Cardiac fibroblast (primary cell): ENCODE data around the gene DDX49.

Experiments
- DNase-seq, 2 donors: peaks; one replicate each; pipeline versions ENCODE4 v3.0.0 to v3.0.0-alpha.2; 2010; ENCODE audit warnings: low read depth in 2 of 2
- H3K4me3 ChIP-seq, 2 donors: replicated peaks in 1 of 2; 1 replicate in 1 of 2; 2 replicates in 1 of 2; pipeline ENCODE4 v1.5.1; 2011; ENCODE audit warnings: low read depth in 2 of 2, low read length in 2 of 2, mild to moderate bottlenecking in 2 of 2, moderate library complexity in 1 of 2
- CTCF ChIP-seq: IDR thresholded peaks from one replicate; pipeline ENCODE4 v1.5.1; 2011; ENCODE audit warnings: low read depth, mild to moderate bottlenecking, low read length, inconsistent platforms

DDX49 gene

DNA sequence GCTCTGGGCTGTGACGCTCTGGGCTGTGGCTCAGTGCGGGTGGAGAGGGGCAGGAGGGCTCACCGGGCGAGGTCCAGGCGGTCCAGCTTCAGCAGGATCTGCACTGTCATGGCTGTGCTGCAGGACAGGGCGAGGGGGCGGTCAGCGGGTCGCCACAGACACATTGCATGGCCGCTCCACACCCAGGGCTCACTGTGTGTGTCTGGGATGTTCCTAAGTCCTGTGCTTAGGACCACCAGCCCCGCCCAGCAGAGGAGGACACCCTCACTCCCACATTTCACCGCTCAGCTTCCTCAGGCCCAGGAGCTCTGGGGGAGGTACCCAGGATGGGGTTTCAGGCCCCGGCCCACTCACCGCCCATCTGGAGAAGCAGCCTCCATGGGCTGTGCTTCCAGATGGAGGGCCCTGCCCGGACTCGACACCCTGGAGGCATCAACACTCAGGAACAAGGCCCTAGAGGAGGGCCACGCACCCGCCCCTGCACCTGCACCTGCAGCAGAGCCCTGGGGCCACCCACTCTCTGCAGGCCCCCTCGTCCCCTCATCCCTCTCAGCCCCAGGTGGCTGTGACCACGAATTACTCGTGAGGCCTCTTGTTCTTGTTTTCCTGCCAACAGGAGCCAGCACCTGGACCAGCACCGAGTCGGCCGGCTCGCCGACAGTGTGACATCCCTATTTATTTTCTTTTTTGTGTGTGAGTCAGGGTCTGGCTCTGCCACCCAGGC is 13.8 kb upstream of the DDX49 start:
- no peak for TF ChIP-seq CTCF
- H3K4me3 ChIP-seq = no peak overlapping the region
- DNase-seq = no peak

- no peak for DNase-seq
- no peak overlapping the region for H3K4me3 ChIP-seq
- TF ChIP-seq CTCF = no peak
Observed at GRCh38 chr19:18906605-18907519, 12.7 kb upstream of the DDX49 start.

DNA sequence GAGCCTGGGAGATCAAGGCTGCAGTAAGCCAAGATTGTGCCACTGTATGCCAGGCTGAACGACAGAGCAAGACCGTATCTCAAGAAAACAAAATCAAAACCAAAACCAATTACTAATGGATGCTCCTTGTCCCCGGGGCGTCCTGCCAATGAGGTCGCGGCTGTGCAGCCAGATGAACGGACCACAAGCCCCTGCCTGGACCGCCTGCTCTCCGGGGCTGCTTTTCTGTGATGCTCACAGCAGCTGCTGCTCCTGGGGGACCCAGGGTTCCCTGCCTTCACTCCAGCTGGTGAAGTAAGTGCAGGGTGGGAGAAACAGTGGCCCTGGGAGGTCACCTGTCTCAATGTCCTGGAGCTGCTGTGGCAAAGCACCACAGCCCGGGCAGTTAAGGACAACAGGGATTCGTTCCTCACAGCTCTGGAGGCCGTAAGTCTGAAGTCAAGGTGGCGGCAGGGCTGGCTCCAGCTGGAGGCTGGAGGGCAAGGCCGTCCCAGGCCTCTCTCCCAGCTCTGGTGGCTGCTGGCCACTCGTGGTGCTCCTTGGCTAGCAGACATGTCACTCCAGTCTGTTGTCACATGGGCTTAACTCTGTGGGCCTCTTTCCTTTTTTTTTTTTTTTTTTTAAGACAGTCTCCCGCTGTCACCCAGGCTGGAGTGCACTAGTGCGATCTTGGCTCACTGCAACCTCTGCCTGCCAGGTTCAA is 10.4 kb upstream of the DDX49 start:
- DNase-seq = no peak
- no peak for TF ChIP-seq CTCF
- no peak overlapping the region for H3K4me3 ChIP-seq

DNA sequence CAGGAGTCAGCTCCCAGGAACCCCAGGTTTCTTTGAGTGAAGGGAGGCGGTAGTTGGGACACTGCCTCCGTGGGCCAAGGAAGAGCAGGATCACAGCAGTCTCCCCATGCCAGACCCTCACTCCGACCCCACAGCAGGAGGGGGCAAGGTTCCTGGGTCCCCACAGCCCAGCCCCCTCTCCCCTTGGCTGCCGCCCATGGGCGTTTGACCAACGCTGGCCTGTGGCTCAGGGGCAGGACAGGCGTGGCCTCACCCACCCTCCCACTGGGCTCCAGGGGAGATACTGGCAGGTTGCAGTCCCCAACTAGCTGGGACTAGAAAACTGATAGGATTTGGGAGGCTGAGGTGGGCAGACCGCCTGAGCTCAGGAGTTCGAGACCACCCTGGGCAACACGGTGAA is 9.5 kb upstream of the DDX49 start:
- no peak for DNase-seq
- TF ChIP-seq CTCF = no peak
- no peak overlapping the region for H3K4me3 ChIP-seq

- TF ChIP-seq CTCF = no peak
- DNase-seq = no peak
- no peak overlapping the region for H3K4me3 ChIP-seq
Observed at GRCh38 chr19:18910801-18911436, 8.6 kb upstream of the DDX49 start.

- no peak overlapping the region for H3K4me3 ChIP-seq
- no peak for DNase-seq
- TF ChIP-seq CTCF = no peak
Observed at GRCh38 chr19:18912933-18913332, 6.6 kb upstream of the DDX49 start.
